Measurements from ENCODE around the gene C11orf52.
"Not testable (repeated sequence)": the region's sequence is repeated elsewhere in the genome, so short reads cannot be mapped to it uniquely, and the experiment has no call there.

The C11orf52 gene

GRCh38 chr11:111918390-111919256 lies at the start of gene C11orf52:
Gene C11orf52 (plus strand): TSS chr11:111918913. CDS start chr11:111918973, 60 bp downstream.
- no peak for DNase-seq

- no peak for DNase-seq
Observed at GRCh38 chr11:111870113-111870512, 48.6 kb upstream of the C11orf52 start.

DNA sequence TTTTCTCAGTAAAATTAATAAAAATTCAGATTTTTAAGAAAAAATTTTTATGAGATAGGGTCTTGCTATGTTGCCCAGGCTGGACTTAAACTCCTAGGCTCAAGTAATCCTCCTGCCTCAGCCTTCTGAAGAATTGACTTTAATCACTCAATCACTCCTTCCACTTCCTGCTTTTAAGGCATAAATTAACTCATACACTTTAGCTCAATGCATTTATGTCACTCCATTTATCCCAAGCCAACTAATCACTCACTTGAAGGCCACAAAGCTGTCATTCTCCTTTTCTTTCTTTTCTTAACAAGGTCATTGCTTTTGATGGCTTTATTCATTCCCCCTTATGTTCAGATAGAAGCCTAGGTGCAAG lies 48.2 kb upstream of the C11orf52 start:
- no peak for DNase-seq

DNA sequence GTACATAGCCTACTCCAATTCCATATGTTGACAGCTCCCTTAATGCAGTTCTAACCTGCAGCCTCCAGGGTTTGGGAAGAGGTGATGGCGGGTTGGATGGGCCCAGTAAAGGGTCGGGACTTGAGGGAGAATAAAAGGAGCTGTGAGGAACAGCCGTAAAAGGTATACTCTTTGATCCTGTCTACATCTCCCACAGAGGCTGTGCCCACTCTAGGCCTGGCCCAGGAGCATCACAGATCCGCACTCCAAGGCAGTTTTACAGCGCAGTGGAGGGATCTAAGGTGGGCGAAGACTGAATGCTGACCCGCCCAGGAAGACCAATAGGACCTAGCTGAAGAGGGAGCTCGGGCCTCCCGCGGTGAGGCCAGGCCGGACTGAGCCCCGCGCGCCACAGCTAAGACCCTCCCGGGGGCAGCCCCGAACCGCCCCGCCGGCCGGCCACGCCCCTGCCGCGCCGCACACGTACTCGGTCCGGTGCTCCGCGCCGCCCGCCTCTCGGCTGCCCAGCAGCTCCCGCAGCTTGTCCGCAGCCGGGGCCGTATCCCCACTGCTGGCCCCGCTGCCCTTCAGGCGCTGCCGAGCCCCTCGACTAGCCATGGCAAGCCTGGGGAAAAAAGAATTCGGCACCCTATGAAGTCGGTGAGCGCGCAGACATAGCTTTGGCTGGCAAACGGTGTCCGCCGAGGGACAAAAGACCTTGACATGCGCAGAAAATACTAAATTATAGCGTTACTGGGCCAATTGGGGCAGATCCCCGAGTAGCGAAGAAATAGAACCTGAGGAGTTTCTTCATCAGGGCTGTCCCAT lies 47.6 kb upstream of the C11orf52 start, which contains the start of gene ALG9:
TSS of gene ALG9 (minus strand) at position 696 of the 807 bp plus-strand sequence. CDS start at position 597, 99 bp downstream.
- DNase-seq, result peak; percentile 90

DNA sequence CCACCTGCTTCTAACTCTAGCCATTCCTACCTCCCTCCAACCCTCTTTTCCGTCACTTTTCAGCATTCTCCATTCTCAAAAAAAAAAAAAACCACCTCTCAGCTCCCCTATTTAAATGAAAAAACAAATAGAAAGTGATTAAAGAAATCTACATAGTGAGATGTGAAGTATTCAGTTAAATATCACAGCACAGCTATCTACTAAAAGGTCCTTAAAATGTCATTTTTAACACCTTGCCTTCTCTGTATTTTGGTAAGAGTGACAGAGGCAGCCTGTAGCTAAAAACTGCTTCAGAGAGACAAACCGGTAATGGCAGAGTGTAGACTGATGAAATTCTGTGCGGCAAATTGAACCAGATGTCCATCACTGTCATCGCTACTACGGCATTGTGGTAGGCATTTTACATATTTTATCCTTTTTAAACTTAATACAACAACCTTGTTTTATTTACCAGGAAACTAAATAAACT lies 47.0 kb upstream of the C11orf52 start:
- no peak for DNase-seq

DNA sequence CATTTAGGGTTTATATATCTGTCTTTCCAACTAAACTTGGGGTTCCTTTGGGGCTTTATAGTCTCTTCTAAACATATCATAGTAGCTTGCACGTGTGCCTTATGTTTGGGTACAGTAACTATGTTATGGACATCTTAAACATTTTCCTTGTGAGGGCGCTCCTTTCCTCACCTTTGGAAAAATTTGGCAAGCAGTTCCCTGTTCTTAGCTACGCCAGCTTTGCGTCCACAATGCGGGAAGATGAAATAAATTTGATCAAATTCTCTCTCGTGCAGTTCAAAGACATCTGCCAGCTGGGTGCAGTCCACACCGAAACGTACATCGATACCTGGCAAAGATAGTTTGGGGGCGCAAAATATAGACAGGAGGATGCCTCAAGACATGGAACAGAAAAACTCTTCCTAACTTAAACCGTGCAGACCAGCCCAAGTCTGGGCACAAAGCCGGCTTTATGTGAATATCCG lies 40.3 kb upstream of the C11orf52 start:
- DNase-seq, result no peak

GRCh38 chr11:111878849-111879636 lies 39.7 kb upstream of the C11orf52 start, which contains the start of the genes CFAP68 and FDXACB1:
Gene CFAP68 (plus strand): TSS chr11:111879541. CDS start chr11:111879561, 20 bp downstream.
Gene FDXACB1 (minus strand): TSS chr11:111879165. CDS start chr11:111879132, 33 bp downstream.
- peak; percentile 93 for DNase-seq

DNA sequence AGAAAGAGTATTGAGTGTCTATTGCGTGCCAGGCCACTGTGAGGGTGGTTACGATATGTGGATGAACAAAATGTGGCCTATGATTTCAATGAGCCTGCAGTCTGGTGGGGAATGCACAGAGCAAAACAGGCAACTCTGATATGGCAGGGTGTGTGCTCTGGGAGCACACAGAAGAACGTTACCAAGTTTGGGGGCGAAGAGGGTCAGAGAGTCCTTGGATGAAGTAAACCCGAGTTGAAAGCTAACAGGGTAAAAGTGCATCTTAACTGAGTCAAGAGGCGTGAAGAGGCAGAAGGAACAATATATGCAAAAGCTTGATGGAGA lies 39.1 kb upstream of the C11orf52 start:
- no peak for DNase-seq

- no peak for DNase-seq
Observed at GRCh38 chr11:111882202-111882601, 36.5 kb upstream of the C11orf52 start.

DNA sequence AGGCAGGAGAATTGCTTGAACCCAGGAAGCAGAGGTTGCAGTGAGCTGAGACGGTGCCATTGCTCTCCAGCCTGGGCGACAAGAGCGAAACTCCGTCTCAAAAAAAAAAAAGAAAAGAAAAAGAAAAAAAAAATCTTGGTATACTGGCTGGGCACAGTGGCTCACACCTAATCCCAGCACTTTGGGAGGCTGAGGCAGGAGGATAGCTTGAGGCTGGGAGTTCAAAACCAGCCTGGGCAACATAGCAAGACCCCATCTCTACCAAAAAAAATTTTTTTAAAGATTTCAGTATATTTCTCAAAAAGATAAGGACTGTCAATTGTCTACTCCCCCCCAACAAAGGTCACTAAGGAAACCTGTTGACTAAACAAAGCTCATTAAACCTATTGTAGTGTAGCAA lies 33.7 kb upstream of the C11orf52 start:
- DNase-seq, result not testable (repeated sequence)

DNA sequence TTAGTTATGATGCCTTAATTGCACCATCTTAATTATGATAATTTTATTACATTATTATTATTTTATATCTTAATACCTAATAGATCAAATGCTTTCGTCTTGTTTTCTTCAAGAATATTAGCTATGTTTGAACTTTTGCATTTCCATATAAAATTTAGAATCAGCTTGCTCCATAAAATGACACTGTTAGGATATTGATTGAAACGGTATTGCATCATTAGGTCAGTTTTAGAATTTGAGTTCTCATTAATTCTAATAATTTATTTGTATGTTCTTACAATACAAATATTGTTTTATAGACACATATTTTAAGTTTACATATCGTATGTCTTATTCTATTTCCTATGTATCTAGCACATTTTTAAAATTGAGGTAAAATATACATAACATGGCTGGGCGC lies 32.7 kb upstream of the C11orf52 start:
- no peak for DNase-seq

DNA sequence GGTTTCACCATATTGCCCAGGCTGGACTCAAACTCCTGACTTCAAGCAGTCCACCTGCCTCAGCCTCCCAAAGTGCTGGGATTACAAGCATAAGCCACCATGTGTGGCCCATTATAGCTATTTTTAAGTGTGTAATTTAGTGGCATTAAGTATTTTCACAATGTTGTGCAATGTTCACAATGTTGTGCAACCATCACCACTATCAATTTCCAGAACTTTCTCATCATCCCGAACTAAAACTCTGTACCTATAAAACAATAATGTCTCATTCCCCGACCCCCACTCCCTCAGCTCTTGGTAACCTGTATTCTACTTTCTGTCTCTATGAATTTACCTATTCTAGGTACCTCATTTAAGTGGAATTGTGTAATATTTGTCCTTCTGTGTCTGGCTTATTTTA lies 31.9 kb upstream of the C11orf52 start:
- no peak for DNase-seq

DNA sequence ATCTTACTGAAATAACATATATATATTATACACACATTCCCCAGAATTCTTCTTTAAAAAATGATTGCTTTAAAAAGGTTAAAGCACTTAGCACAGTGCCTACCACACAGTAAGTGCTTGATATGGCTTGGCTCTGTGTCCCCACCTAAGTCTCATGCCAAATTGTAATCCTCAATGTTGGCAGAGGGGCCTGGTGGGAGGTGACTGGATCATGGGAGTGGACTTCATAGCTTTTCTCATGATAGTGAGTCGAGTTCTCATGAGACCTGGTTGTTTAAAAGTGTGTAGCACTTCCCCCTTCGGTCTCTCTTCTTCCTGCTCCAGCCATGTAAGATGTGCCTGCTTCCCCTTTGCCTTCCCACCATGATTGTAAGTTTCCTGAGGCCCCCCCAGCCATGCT lies 13.3 kb upstream of the C11orf52 start:
- DNase-seq, result no peak

DNA sequence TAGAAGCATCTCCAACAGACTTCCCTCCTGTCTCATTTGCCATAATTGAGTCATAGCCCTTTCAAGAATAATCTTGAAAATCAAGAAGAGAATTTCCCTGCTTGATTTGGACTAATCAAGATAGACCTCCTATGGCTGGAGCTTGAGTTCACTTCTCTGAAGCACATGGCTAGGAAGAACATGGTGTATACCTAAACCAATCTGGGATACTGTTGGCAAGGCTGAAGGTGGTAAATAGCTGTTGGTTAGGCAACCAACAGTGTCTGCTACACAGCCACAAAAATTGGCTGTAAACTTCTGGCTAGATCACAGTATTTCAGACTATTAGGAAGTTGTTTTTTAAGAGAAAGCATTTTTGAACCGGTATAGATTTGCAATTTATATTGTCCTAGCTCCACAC lies 12.0 kb upstream of the C11orf52 start:
- no peak for DNase-seq

DNA sequence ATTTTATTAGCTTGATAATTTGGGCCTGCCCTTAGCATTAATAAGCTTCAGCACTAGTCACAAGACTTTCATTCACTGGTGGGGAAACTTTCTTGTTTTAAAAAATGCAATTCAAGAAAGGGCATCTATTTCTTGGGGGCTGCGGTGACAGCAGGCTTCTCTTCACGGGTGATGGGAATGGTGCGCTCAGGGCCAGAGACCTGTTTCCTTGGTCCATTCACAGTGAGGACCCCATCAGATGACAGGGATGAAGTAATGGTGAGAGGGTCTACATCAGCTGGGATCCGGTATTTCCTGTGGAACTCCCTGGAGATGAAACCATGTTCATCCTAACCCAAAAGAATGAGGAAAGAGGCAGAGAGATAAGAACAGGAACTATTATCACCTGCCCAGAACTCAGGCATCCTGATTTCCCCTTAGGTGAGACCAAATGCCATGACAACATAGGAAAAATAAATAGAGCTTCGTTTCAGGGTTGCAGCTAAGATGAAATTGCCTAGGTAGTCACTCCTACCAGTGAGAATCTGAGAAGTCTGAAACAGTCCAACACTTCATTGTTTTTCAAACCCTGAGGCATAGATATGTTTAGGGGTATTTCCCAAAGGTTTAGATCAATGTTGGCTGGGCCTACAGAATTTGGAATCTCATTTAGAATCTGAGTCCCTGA lies 9.9 kb upstream of the C11orf52 start:
- DNase-seq, result no peak

- no peak for DNase-seq
Observed at GRCh38 chr11:111909378-111909777, 9.3 kb upstream of the C11orf52 start.

DNA sequence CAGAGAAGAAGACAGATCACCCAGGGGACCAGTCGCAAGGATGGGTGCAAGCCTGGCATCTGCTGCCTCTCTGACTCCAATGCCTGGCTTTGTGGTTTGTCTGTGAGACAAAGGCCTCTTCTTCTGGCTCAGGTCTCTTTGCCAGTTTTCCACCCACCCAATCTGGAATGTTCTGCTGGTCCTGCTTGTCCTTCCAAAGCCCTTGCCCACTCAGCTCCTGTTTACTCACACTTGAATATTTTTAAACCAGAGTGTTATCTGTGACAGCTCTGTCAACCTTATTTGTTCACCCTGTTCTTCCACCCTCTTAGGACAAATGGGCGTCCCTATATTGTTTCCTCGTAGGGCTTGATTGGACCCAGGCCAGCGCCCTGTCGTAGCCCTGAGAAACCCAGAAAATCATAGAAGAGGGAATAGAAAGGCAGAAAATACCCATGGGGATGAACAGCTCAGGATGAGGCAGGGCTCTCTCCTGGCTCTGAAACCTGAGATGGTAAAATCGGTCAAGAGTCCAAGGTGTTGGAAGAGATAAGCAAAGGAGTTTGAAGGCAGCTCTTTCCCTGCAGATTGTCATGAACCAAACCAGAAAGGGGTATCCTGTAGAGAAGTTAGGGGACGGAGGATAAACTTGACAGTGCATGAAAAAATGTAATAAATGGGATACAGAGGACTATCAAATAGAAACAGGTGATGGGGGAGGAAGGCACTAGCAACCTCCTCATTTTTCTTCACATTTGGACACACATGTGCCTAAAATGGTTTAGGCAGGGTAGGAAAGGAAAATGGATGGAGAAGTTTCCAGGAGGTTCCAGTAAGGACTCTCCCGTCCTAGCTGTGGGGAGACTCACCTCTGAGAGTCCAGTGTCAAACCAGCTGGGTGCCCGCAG lies 7.8 kb upstream of the C11orf52 start:
- no peak for DNase-seq

DNA sequence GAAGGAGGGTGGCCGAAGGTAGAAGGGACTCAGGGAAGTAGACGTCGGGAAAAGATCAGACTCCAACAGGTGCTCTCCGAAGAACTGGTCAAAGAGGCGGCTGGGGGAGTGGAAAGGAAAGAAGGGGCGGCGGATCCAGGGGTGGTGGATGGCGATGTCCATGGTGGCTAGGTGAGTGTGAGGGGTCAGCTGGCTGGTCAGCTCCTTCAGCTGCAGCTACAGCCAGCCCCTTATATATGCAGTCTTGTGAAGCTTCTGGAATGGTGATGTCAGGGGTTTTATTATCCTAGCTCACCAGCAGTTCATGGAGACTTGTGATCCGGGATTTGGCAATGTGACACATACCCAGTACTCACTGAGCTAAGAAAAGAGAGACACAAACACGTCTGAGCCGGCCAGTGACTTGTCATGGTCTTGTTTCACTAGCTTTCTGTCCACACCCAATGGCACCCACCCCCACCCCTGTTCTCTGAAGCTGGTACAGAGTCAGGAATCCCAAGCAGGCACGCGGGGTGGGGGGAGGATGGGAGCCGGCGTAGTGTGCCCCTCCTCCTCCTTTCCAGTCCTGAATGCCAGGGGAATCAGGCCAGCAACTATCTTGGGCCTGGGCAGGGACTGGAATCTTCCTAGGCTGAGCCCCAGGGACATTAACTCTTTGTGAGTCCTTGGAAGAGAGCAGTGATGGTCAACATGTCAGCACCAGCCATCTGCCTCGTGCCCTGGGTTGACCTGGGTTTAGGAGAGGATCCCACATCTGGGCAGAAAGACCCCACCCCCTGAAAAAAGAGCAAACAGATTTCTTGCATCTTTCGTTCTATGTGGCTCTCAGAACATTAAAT lies 6.9 kb upstream of the C11orf52 start, which contains the start of gene CRYAB:
TSS of gene CRYAB (minus strand) at position 208 of the 839 bp plus-strand sequence. CDS start at position 162, 46 bp downstream.
- no peak for DNase-seq

DNA sequence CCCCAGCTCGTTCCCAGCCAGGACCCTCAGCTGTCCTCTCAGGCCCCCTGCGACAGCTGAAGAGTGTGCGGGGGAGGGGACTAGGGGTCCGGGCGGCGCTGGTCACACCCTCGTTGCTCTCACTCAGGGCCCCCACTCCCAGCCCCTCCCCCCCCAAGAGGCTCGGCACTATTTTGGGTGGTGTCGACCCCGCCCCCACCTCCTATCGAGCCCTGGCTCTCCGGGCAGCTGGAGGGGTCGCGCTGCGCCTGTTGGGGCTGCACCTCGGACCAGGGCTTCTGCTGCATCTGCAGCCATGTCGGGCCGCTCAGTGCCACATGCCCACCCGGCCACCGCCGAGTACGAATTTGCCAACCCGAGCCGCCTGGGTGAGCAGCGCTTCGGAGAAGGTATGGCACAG lies 6.2 kb upstream of the C11orf52 start, which contains the start of gene HSPB2:
TSS of gene HSPB2 (plus strand) at position 200 of the 400 bp plus-strand sequence. CDS start at position 296, 96 bp downstream.
- no peak for DNase-seq

Measured in activated CD8-positive, alpha-beta memory T cell treated with anti-CD3 and anti-CD28 coated beads, Interleukin-2, amount 50 U/mL, for 4 hours (primary cell).